GM12873 (cell line): ENCODE data around the gene CCNL2.

ENCODE experiments used
- CTCF ChIP-seq: IDR thresholded peaks from 2 replicates; pipeline ENCODE4 v1.5.1; 2012; ENCODE audit warnings: low read depth, mild to moderate bottlenecking, moderate library complexity, low read length, control low read depth; ENCODE audit not compliant: insufficient read depth; ENCODE audit errors: missing control alignments

CCNL2 gene

DNA sequence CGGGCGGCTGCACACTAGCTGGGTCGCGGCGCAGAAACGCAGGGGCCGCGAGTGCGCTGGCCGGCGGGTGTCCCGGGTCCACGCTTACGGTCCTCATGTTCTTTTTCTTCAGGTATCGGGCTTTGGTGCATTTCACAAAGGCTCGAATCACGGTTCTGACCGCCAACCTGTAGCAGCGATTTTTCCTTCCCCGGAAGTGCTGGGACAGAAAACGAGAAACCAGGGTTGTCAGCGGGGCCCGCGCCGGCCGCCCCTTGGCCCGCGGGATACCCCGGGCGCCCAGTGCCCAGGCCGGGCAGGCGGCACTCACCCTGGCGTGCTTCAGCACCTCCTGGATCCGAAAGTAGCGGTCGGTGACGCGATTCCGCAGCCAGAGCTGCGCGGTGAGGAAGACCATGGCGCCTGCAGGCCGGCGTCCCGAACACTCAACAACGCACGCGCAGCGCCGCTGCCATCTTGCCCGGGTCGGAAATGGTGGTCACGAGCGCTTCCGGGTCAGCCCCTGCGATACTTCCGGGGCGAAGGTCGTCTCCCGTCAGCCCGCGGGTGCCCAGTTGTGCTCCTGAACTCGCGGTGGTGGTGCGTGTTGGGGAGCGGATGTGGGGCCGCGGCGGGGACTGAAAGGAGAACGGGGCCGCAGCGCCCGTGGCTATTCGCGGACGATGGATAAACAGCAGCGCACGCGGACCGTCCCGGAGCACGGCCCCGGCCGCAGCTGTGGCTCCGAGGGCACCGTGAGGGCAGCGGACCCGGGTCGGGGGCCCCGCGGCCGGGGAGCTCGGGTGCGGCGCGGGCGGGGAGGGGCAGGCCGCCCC lies 7.9 kb upstream of the CCNL2 start, which contains the start of gene MRPL20:
Gene MRPL20, minus strand, starts transcription at position 473 of the 815 bp plus-strand sequence. Its CDS starts 76 bp downstream, at position 397.
- TF ChIP-seq CTCF = no peak

DNA sequence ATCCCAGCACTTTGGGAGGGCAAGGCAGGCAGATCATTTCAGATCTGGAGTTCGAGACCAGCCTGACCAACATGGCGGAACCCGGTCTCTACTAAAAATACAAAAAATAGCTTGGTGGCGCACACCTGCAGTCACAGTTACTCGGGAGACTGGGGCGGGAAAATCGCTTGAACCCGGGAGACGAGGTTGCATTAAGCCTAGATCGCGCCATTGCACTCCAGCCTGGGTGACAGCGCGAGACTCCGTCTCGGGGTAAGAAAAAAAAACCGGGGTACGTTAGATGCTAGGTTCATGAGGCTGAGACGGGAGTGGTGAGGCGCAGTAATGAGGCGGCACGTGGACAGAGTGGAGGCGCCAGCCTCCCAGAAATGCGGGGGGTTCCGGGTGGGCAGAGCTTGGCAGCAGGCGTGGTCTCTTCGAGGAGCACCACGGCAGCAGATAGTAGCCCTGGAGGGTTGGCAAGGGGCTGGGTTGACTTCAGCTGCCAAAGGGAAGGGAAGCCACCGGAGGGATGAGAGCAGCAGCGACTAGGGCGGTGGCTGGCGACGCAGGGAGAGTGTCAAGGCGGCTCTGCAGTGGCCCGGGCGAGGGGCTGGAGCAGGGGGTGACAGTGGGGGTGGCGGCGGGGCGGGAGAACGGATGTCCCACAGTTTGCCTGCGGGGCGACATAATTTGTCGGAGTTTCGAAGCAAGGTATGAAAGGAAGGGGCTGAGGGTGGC lies 7.1 kb upstream of the CCNL2 start:
- TF ChIP-seq CTCF = no peak

GRCh38 chr1:1403653-1404052 lies 4.5 kb upstream of the CCNL2 start:
- TF ChIP-seq CTCF = no peak

- peak; percentile 68 for TF ChIP-seq CTCF
These were observed 3.2 kb upstream of the CCNL2 start for GRCh38 chr1:1402072-1402900.

DNA sequence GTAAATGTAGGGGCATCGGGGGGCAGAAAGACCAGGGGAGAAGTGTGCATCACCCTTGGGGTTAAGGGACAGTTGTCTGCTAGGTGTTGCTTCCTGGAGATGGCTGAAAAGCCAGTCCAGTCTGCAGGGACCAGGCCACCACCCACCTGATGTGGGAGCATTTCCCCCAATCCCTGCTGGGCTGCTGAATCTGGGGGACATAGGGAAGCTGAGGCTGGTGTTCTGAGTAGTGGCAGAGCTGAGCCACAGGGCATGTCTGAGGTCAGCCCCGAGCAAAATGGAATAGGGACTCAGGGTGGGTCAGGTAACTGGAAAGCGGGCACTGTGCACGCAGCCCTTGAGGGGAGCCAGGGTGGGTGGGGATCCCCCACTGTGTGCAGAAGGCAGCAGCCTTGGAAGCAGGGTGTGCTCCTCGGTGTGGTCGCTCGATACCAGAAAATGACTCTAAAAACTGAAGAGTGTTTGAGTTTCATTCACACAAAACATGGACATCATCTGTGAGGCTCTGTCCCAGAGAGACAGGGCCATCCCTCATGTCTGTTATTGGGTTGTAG lies 2.4 kb upstream of the CCNL2 start:
- no peak for TF ChIP-seq CTCF

- TF ChIP-seq CTCF = no peak
These were observed 1.7 kb upstream of the CCNL2 start for GRCh38 chr1:1400576-1401456.
